ENCODE results near the gene ALKBH5.

The ALKBH5 gene

DNA sequence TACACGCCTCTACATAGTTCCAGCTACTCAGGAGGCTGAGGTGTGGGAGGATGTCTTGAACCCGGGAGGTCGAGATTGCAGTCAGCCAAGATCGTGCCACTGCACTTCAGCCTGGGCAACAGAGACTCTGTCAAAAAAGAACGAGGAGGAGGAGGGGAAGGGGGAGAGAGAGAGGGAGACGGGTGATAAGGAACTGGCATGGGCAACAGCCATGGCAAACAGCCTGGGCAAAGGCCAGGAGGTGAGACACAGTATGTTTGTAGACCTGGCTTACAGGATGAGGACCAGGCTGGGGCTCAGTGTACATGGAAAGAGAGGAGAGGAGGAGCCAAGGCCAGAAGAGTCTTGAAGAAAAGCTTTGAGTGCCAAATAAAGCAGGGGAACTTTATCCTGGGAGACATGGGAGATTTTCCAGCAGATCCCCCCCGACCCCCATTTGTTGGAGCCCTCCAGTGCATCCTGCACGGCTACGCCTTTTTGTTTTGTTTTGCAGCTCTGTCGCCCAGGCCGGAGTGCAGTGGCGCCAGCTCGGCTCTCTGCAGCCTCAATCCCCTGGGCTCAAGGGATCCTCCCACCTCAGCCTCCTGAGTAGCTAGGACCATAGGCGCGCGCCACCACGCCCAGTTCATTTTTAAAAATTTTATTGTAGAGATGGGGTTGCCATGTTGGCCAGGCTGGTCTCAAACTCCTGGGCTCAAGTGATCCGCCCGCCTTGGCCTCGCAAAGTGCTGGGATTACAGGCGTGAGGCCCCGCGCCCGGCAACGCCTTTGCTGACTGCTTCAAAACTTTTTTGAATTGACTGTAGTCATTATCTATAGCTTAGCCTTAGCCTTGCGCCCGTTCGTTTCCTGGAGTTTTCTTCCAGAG is 1.3 kb upstream of the ALKBH5 start:
- no peak for DNase-seq (ENCODE audit: low spot score)
- no peak for TF ChIP-seq CTCF (IDR thresholded peaks at IDR 0.05; ENCODE audit: borderline replicate concordance, control extremely low read depth, extremely low read depth, insufficient read depth, missing control alignments)
- in situ Hi-C loops (cut with MboI; ENCODE audit: low sequenced_read_pairs, unreplicated experiment) = no loop called here

DNA sequence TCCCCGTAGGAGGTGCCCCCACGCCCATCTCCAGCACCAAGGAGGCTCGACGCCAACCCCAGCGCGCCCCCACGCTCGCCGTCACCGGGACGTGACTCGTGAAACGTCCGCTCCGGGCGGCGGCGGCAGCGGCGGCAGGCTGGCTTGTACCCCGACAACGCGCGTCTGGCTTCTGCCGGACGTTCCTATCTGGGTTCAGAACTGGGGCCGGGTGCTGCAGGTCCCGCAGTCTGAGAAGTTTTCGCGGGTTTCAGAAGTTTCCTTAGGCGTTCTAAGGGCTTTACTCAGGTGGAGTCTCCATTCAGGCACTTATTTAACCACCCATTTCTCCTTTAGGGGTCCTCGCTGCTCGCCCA is 672 bp upstream of the ALKBH5 start:
- in situ Hi-C loops (cut with MboI; ENCODE audit: low sequenced_read_pairs, unreplicated experiment) = no loop called here
- DNase-seq (ENCODE audit: low spot score) = peak; percentile 87
- TF ChIP-seq CTCF (IDR thresholded peaks at IDR 0.05; ENCODE audit: borderline replicate concordance, control extremely low read depth, extremely low read depth, insufficient read depth, missing control alignments) = peak; percentile 9

- in situ Hi-C loops (cut with MboI; ENCODE audit: low sequenced_read_pairs, unreplicated experiment) = no loop called here
- no peak for TF ChIP-seq CTCF (IDR thresholded peaks at IDR 0.05; ENCODE audit: borderline replicate concordance, control extremely low read depth, extremely low read depth, insufficient read depth, missing control alignments)
- DNase-seq (ENCODE audit: low spot score) = peak; percentile 69
Observed at GRCh38 chr17:18184143-18185031, 759 bp downstream of the ALKBH5 start.

DNA sequence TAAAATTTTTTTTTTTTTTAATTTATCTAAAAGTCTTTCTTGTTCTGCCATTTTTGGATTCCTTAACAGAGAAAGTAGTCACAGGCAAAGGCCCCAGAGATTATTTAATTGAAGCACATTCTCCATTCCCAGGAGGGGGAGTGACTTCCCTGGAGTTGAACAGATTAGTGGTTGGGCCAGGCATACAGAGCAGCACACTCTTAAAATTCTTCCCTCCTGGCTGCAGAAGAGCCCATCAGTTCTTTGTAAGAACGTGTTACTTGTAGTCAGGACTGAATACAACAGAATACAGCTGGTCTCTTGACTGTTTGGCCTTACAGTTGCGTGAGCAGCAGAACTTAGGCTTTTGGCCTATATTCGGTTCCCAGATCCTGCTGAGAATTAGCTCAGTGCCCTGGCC is 1.8 kb downstream of the ALKBH5 start:
- TF ChIP-seq CTCF (IDR thresholded peaks at IDR 0.05; ENCODE audit: borderline replicate concordance, control extremely low read depth, extremely low read depth, insufficient read depth, missing control alignments) = no peak
- DNase-seq (ENCODE audit: low spot score) = no peak
- in situ Hi-C loops (cut with MboI; ENCODE audit: low sequenced_read_pairs, unreplicated experiment) = no loop called here

DNA sequence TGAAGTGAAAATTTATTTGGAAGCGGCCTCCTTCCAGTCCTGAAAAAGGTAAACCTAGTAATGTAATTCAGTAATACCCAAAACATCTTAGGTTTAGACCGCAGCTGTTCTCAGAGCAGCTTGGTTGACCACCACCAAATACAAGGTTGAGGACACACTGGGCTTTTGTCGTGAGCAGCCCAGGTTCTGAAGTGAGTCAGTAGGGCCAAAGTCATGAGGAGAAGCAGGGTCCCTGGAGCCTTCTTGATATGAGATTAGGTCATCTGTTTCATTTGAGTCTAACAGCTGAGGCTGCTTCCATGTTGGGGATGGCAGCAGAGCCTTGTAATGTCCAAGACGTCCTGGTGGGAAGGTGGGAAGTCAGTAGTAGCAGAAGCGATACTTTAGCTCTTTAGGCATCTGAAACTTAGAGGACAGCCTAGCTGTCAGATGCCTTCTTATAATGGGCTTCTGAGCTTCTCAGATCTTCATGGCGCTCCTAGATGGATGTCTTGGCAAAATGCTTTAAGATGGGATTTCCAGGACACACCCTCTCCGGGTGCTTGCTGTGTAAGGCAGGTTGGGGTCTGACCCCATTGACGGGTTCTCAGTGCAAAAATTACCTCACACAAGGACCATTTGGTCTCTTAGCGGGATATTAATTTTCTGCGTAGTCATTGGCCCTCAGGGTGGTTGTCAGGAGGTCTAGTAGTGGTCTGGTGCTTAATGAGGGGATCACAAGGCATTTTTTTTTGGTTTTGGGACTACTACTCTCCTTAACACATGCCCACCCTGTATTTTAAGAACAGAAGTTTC is 2.4 kb downstream of the ALKBH5 start:
- DNase-seq (ENCODE audit: low spot score) = no peak
- no peak for TF ChIP-seq CTCF (IDR thresholded peaks at IDR 0.05; ENCODE audit: borderline replicate concordance, control extremely low read depth, extremely low read depth, insufficient read depth, missing control alignments)
- in situ Hi-C loops (cut with MboI; ENCODE audit: low sequenced_read_pairs, unreplicated experiment) = no loop called here

- in situ Hi-C loops (cut with MboI; ENCODE audit: low sequenced_read_pairs, unreplicated experiment) = no loop called here
- no peak for TF ChIP-seq CTCF (IDR thresholded peaks at IDR 0.05; ENCODE audit: borderline replicate concordance, control extremely low read depth, extremely low read depth, insufficient read depth, missing control alignments)
- DNase-seq (ENCODE audit: low spot score) = no peak
Observed at GRCh38 chr17:18186627-18186982, 3.0 kb downstream of the ALKBH5 start.

All from GM13976 (cell line).